ENCODE results near the gene SLC38A3. TPM values are rescaled to one million over a fixed set of nuclear protein-coding genes. Genes with fewer than 3 reads are reported as not detected.

Gene SLC38A3
- total and polyA plus RNA-seq, 2 experiments from 2014 or later = 0.28 to 1.3 TPM

GRCh38 chr3:50230104-50230793, 25.2 kb downstream of the SLC38A3 start:
- H3K4me3 Mint-ChIP-seq = no peak overlapping the region
- H3K9me3 Mint-ChIP-seq = no peaks in the 10 kb centered on the region
- no peak overlapping the region for H3K27ac Mint-ChIP-seq
- Histone ChIP-seq H3K4me3 (no peak overlapping the region), H3K36me3 (ENCODE audit: insufficient read depth) (no peaks in the 10 kb centered on the region), H4K20me1 (replicated peaks; ENCODE audit: insufficient read depth) (no peaks in the 10 kb centered on the region), H3K27me3 (ENCODE audit: insufficient read depth) (peaks cover 4% of the 10 kb centered on the region), H3F3A (replicated peaks; ENCODE audit: low read depth) (peaks cover 17% of the 10 kb centered on the region), H2AFZ (no peak overlapping the region), H3K79me2 (replicated peaks; ENCODE audit: insufficient read depth) (0 out of 2 replicates have a peak, but pooled peaks cover 6% of the 10 kb centered on the region), H3K4me1 (ENCODE audit: insufficient read depth) (peaks cover 16% of the 10 kb centered on the region), H3K9me2 (ENCODE audit: insufficient read depth) (no peaks in the 10 kb centered on the region), H3K4me2 (no peak overlapping the region), H3K27ac (ENCODE audit: low read depth) (no peak overlapping the region)
- peaks cover 29% of the 10 kb centered on the region for H3K27me3 Mint-ChIP-seq (ENCODE audit: insufficient read depth, low read depth, poor library complexity)
- ATAC-seq (no peak), DNase-seq (ENCODE audit: low spot score) (no peak)
- peaks cover 24% of the 10 kb centered on the region for H3K4me1 Mint-ChIP-seq
- no peaks in the 10 kb centered on the region for H3K36me3 Mint-ChIP-seq (ENCODE audit: low read depth)
- no peak for TF ChIP-seq CTCF (conservative IDR thresholded peaks at IDR 0.05; ENCODE audit: low read depth in 2 of 2)

- H3K4me3 Mint-ChIP-seq = no peak overlapping the region
- no peaks in the 10 kb centered on the region for H3K36me3 Mint-ChIP-seq (ENCODE audit: low read depth)
- peaks cover 27% of the 10 kb centered on the region for H3K27me3 Mint-ChIP-seq (ENCODE audit: insufficient read depth, low read depth, poor library complexity)
Measured at GRCh38 chr3:50230794-50231125, 25.7 kb downstream of the SLC38A3 start.

GRCh38 chr3:50231581-50231980, 26.5 kb downstream of the SLC38A3 start:
- no peak overlapping the region for H3K4me3 Mint-ChIP-seq
- H3K79me2 ChIP-seq (replicated peaks; ENCODE audit: insufficient read depth) = peaks cover 11% of the 10 kb centered on the region
- H3K36me3 Mint-ChIP-seq (ENCODE audit: low read depth) = no peaks in the 10 kb centered on the region
- peaks cover 2% of the 10 kb centered on the region; the same call in 1 of the 2 replicates for H4K20me1 ChIP-seq (replicated peaks; ENCODE audit: insufficient read depth)
- H3K4me3 ChIP-seq = no peak overlapping the region
- H3K27me3 Mint-ChIP-seq (ENCODE audit: insufficient read depth, low read depth, poor library complexity) = peaks cover 22% of the 10 kb centered on the region
- peaks cover 28% of the 10 kb centered on the region for H3K4me1 Mint-ChIP-seq
- no peaks in the 10 kb centered on the region for H3K36me3 ChIP-seq (ENCODE audit: insufficient read depth)
- H3F3A ChIP-seq (replicated peaks; ENCODE audit: low read depth) = peaks cover 17% of the 10 kb centered on the region
- H3K9me3 Mint-ChIP-seq = no peaks in the 10 kb centered on the region
- no peaks in the 10 kb centered on the region for H3K9me2 ChIP-seq (ENCODE audit: insufficient read depth)
- no peak overlapping the region for H2AFZ ChIP-seq
- no peak for DNase-seq (ENCODE audit: low spot score)
- no peak for ATAC-seq
- no peak overlapping the region for H3K4me2 ChIP-seq
- no peak overlapping the region for H3K27ac Mint-ChIP-seq
- peaks cover 14% of the 10 kb centered on the region for H3K4me1 ChIP-seq (ENCODE audit: insufficient read depth)
- no peak for TF ChIP-seq EZH2 (IDR thresholded peaks at IDR 0.05; ENCODE audit: low read depth, unreplicated experiment)
- no peak for TF ChIP-seq REST (IDR thresholded peaks at IDR 0.05; ENCODE audit: unreplicated experiment)
- TF ChIP-seq POLR2AphosphoS5 (IDR thresholded peaks at IDR 0.05; ENCODE audit: low read depth) = no peak
- TF ChIP-seq EZH2phosphoT487 (IDR thresholded peaks at IDR 0.05; ENCODE audit: unreplicated experiment) = no peak
- no peak for TF ChIP-seq CREB1 (CRISPR knock-in tag; IDR thresholded peaks at IDR 0.05; ENCODE audit: low read depth)
- TF ChIP-seq ETS1 (IDR thresholded peaks at IDR 0.05) = no peak
- peaks cover 4% of the 10 kb centered on the region for H3K27me3 ChIP-seq (ENCODE audit: insufficient read depth)
- no peak overlapping the region for H3K27ac ChIP-seq (ENCODE audit: low read depth)

More at GRCh38 chr3:50230794-50231125, 25.7 kb downstream of the SLC38A3 start:
- ATAC-seq = no peak
- no peak for TF ChIP-seq JUNB (IDR thresholded peaks at IDR 0.05; ENCODE audit: unreplicated experiment)
- TF ChIP-seq ETS1 (IDR thresholded peaks at IDR 0.05) = no peak
- TF ChIP-seq NANOG (IDR thresholded peaks at IDR 0.05; ENCODE audit: borderline replicate concordance) = no peak
- no peak for TF ChIP-seq EZH2phosphoT487 (IDR thresholded peaks at IDR 0.05; ENCODE audit: unreplicated experiment)
- TF ChIP-seq ZNF114 (CRISPR knock-in tag; IDR thresholded peaks at IDR 0.05) = no peak
- no peak for TF ChIP-seq EZH2 (IDR thresholded peaks at IDR 0.05; ENCODE audit: low read depth, unreplicated experiment)
- no peak for TF ChIP-seq POLR2AphosphoS5 (IDR thresholded peaks at IDR 0.05; ENCODE audit: low read depth)
- no peak for TF ChIP-seq CREB1 (CRISPR knock-in tag; IDR thresholded peaks at IDR 0.05; ENCODE audit: low read depth)
- no peak overlapping the region for H3K27ac ChIP-seq (ENCODE audit: low read depth)
- Mint-ChIP-seq H3K27ac (no peak overlapping the region; the same call in 1 of the 2 replicates), H3K9me3 (no peaks in the 10 kb centered on the region), H3K4me1 (peaks cover 28% of the 10 kb centered on the region)
- no peak for DNase-seq (ENCODE audit: low spot score)
- no peak overlapping the region for H2AFZ ChIP-seq
- no peaks in the 10 kb centered on the region for H3K9me2 ChIP-seq (ENCODE audit: insufficient read depth)
- H3F3A ChIP-seq (replicated peaks; ENCODE audit: low read depth) = peaks cover 17% of the 10 kb centered on the region
- peaks cover 4% of the 10 kb centered on the region for H3K27me3 ChIP-seq (ENCODE audit: insufficient read depth)
- H3K36me3 ChIP-seq (ENCODE audit: insufficient read depth) = no peaks in the 10 kb centered on the region
- 0 out of 2 replicates have a peak, but pooled peaks cover 6% of the 10 kb centered on the region for H3K79me2 ChIP-seq (replicated peaks; ENCODE audit: insufficient read depth)
- no peak overlapping the region for H3K4me3 ChIP-seq
- no peaks in the 10 kb centered on the region for H4K20me1 ChIP-seq (replicated peaks; ENCODE audit: insufficient read depth)
- peaks cover 16% of the 10 kb centered on the region for H3K4me1 ChIP-seq (ENCODE audit: insufficient read depth)
- no peak overlapping the region for H3K4me2 ChIP-seq

All from GM23338 (cell line).